ENCODE results near the gene AKR1C2.

DNA sequence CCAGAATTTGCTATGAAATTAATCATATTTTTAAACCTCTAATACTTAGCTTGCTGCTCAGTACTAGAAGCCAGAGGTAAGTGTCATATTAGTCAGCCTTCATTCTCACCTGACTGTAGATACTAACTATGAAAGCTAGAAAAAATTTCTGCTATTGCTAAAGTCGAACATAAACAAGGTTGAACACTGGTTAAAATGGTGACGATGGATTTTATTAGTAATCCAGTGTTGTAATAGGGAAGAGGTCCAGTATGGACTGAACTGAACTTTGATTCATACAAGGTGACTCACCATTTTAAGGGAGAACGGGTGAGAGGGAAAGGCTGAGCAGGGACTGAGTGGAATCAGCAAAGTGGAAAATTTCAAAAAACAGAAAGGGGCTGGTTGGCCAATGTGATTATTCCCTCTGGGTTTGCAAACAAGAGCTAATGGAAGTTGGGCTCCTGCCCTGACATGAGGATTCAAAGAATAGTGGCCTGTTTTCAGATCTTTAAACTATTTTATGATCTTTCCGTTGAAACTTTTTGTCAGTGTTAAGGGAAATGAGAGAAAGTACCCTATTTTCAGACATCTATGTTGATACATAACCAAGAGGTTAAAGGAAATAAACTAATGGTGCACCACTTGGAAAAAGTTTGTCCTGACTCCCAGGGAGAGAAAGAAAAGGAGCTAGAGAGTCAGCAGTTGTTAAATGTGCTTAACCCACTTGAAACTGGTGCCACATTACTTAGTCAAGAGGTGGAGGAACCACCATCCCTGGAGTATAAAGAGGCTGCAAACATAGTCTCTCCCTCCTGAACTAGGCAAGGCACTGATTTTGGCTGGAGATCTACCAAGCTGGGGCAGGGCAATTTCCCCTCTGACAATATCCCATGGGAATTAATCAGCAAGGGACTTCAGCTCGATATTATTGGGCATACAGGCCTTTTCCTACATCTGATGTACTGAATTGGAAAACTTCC is 55.7 kb downstream of the AKR1C2 start:
- TF ChIP-seq NFIC (IDR thresholded peaks at IDR 0.05) = no peak
- TF ChIP-seq BHLHE40 (IDR thresholded peaks at IDR 0.05; ENCODE audit: low read length) = no peak
- no peak for TF ChIP-seq ZNF24 (IDR thresholded peaks at IDR 0.05)
- TF ChIP-seq SMC3 (conservative IDR thresholded peaks at IDR 0.05; ENCODE audit: insufficient read depth, low read depth, low read length) = no peak
- no peak for TF ChIP-seq YY1 (IDR thresholded peaks at IDR 0.05; ENCODE audit: borderline replicate concordance in 1 of 3, control insufficient read depth in 1 of 3, extremely low read depth in 1 of 3, insufficient read depth in 3 of 3, insufficient read length in 1 of 3, insufficient replicate concordance in 2 of 3, low read depth in 1 of 3, low read length in 2 of 3)
- no peak for TF ChIP-seq NR3C1 (CRISPR knock-in tag; IDR thresholded peaks at IDR 0.05)
- TF ChIP-seq, protein P1, sequence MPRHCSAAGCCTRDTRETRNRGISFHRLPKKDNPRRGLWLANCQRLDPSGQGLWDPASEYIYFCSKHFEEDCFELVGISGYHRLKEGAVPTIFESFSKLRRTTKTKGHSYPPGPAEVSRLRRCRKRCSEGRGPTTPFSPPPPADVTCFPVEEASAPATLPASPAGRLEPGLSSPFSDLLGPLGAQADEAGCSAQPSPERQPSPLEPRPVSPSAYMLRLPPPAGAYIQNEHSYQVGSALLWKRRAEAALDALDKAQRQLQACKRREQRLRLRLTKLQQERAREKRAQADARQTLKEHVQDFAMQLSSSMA (CRISPR knock-in tag; IDR thresholded peaks at IDR 0.05) = no peak
- TF ChIP-seq, protein P2, sequence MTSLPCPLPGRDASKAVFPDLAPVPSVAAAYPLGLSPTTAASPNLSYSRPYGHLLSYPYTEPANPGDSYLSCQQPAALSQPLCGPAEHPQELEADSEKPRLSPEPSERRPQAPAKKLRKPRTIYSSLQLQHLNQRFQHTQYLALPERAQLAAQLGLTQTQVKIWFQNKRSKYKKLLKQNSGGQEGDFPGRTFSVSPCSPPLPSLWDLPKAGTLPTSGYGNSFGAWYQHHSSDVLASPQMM (CRISPR knock-in tag; IDR thresholded peaks at IDR 0.05) = no peak
- no peak for TF ChIP-seq DIDO1 (tag; IDR thresholded peaks at IDR 0.05; ENCODE audit: low read depth)
- TF ChIP-seq, protein P3, sequence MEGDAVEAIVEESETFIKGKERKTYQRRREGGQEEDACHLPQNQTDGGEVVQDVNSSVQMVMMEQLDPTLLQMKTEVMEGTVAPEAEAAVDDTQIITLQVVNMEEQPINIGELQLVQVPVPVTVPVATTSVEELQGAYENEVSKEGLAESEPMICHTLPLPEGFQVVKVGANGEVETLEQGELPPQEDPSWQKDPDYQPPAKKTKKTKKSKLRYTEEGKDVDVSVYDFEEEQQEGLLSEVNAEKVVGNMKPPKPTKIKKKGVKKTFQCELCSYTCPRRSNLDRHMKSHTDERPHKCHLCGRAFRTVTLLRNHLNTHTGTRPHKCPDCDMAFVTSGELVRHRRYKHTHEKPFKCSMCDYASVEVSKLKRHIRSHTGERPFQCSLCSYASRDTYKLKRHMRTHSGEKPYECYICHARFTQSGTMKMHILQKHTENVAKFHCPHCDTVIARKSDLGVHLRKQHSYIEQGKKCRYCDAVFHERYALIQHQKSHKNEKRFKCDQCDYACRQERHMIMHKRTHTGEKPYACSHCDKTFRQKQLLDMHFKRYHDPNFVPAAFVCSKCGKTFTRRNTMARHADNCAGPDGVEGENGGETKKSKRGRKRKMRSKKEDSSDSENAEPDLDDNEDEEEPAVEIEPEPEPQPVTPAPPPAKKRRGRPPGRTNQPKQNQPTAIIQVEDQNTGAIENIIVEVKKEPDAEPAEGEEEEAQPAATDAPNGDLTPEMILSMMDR (IDR thresholded peaks at IDR 0.05 in 2 of 3, conservative IDR thresholded peaks at IDR 0.05 in 1 of 3; ENCODE audit: insufficient read depth in 2 of 3, low read depth in 1 of 3, low read length in 3 of 3) = no peak
- no peak for TF ChIP-seq TGIF2 (CRISPR knock-in tag; IDR thresholded peaks at IDR 0.05)

Measured in K562 (cell line).